ENCODE results near the gene COX14.

- TF ChIP-seq CTCF (conservative IDR thresholded peaks at IDR 0.05; ENCODE audit: low read length), result no peak
- no peak for TF ChIP-seq EZH2phosphoT487 (IDR thresholded peaks at IDR 0.05; ENCODE audit: borderline replicate concordance)
Measured at GRCh38 chr12:50129290-50129689, 17.3 kb downstream of the COX14 start.
